Body of pancreas (tissue), 4 donors: ENCODE measurements around the gene PAN3. TPM values are rescaled to one million over a fixed set of nuclear protein-coding genes. Genes with fewer than 3 reads are reported as not detected.

ENCODE experiments used
- ATAC-seq: fragments of 150-250 bp; one replicate; pipeline ENCODE4 v1.9.1; 2016
- DNase-seq, 4 donors: peaks; one replicate each; pipeline ENCODE4 v3.0.0-alpha.2; 2019
- H3K27ac ChIP-seq, 4 donors: fragments of 200-600 bp; sonication (generic); 1 replicate in 3 of 4; 2 replicates in 1 of 4; pipeline versions ENCODE4 v1.5.1 to v1.6.1; 2016 to 2019; ENCODE audit warnings: mild to moderate bottlenecking in 1 of 4, mixed read lengths in 1 of 4, moderate library complexity in 1 of 4
- H3K27me3 ChIP-seq, 2 donors: fragments of 200-600 bp; sonication (generic); one replicate each; pipeline ENCODE4 v1.6.0; 2016; ENCODE audit warnings: mild to moderate bottlenecking in 1 of 2
- H3K36me3 ChIP-seq, 2 donors: fragments of 200-600 bp; sonication (generic); replicated peaks in 1 of 2; 2 replicates each; pipeline ENCODE4 v1.5.1; 2016; ENCODE audit warnings: low read depth in 2 of 2; ENCODE audit not compliant: insufficient read depth in 1 of 2
- H3K4me1 ChIP-seq: fragments of 200-600 bp; sonication (generic); one replicate; pipeline ENCODE4 v1.6.0; 2016
- H3K4me3 ChIP-seq, 2 donors: fragments of 200-600 bp; sonication (generic); 1 replicate in 1 of 2; 2 replicates in 1 of 2; pipeline ENCODE4 v1.5.1; 2016 to 2019
- H3K9me3 ChIP-seq, 3 donors: fragments of 200-600 bp; sonication (generic); 1 replicate in 2 of 3; 2 replicates in 1 of 3; pipeline ENCODE4 v1.5.1; 2016
- CTCF ChIP-seq, 7 experiments: fragments of 450-650 bp in 4 of 7; fragments of 200-600 bp in 3 of 7; sonication (generic) in 3 of 7; IDR thresholded peaks; one replicate each; pipeline ENCODE4 v1.5.1; 2016 to 2019; ENCODE audit warnings: antibody characterized with exemption in 7 of 7
- POLR2A ChIP-seq, 3 donors: fragments of 450-650 bp; IDR thresholded peaks; one replicate each; pipeline ENCODE4 v1.6.1; 2016; ENCODE audit warnings: antibody characterized with exemption in 3 of 3, mild to moderate bottlenecking in 2 of 3
- WGBS, 2 donors: methylation state at CpG; one replicate each; pipeline ENCODE4 v1.1.5; 2017; 5-methylcytosine and 5-hydroxymethylcytosine counted together
- intact Hi-C: fragments of 100-400 bp; cut with DNase I; formaldehyde crosslinking; loops from one replicate; pipeline ENCODE4 v1.15.1; 2023
- total RNA-seq, 2 donors: library from RNA; depleted of rRNA; stranded (reverse); fragments of >200 nt; gene quantifications; one replicate each; pipeline ENCODE4 v1.1.0, GENCODE V29; 2016

PAN3 gene
- total RNA-seq, 2 donors from 2014 or later, result 31.4 to 36.3 TPM

DNA sequence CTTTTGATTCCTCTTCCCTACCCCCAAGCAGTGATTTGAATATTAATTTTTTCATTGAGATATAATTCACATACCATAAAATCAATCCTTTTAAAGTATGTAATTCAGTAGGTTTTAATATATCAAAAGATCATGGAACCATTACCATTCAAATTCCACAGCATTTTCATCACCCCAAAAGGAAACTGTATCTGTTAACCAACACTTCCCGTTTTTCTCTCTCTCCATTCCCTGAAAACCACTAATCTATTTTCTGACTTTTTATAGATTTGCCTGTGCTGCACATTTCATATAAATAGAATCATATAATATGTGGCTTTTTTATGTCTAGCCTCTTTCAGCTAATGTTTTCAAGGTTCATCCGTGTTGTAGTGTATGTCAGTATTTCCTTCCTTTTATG, 107.1 kb downstream of the PAN3 start:
- Histone ChIP-seq H3K4me3 (no peak overlapping the region), H3K4me1 (no peaks in the 10 kb centered on the region), H3K27ac (no peak overlapping the region), H3K36me3 (no peaks in the 10 kb centered on the region), H3K27me3 (no peaks in the 10 kb centered on the region), H3K9me3 (no peaks in the 10 kb centered on the region)
- DNase-seq (no peak), ATAC-seq (no peak)
- WGBS, 2 donors, result 71 to 90% methylated on average over 2 of the region's 2 CpGs
- TF ChIP-seq CTCF (IDR thresholded peaks at IDR 0.05) (no peak), POLR2A (IDR thresholded peaks at IDR 0.05) (no peak)
- intact Hi-C loops, result no loop called here

DNA sequence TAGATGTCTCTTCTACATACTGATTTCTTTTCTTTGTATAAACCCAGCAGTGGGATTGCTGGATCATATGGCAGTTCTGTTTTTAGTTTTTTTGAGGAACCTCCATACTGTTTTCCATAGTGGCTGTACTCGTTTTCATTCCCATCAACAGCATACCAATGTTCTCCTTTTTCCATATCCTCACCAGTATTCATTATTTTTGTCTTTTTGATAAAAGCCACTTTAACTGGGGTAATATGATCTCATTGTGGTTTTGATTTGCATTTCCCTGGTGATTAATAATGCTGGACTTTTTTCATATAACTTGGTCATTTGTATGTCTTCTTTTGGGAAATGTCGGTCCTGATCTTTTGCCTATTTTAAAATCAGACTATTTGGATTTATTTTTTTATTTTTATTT, 108.5 kb downstream of the PAN3 start:
- H3K27me3 ChIP-seq, result no peaks in the 10 kb centered on the region
- ATAC-seq (no peak), DNase-seq (no peak)
- H3K4me3 ChIP-seq, result no peak overlapping the region
- TF ChIP-seq POLR2A (IDR thresholded peaks at IDR 0.05) (no peak), CTCF (IDR thresholded peaks at IDR 0.05) (no peak)
- WGBS, 2 donors, result 89 to 97% methylated on average over 2 of the region's 2 CpGs
- no peaks in the 10 kb centered on the region for H3K9me3 ChIP-seq
- no peak overlapping the region for H3K27ac ChIP-seq
- no peaks in the 10 kb centered on the region for H3K4me1 ChIP-seq
- no peaks in the 10 kb centered on the region for H3K36me3 ChIP-seq
- intact Hi-C loops, result no loop called here

DNA sequence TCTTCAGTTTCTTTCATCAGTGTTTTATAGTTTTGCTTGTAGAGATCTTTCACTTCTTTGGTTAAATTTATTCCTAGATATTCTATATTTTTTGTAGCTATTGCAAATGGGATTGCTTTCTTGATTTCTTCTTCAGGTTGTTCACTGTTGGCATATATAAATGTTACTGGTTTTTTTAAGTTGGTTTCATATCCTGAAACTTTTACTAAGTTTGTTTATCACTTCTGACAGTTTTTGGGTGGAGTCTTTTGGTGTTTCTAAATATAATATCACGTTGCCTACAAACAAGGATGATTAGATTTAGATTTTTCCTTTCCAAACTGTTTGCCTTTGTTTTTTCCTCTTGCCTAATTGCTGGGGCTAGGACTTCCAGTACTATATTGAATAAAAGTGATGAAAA, 109.7 kb downstream of the PAN3 start:
- no peak overlapping the region for H3K27ac ChIP-seq

DNA sequence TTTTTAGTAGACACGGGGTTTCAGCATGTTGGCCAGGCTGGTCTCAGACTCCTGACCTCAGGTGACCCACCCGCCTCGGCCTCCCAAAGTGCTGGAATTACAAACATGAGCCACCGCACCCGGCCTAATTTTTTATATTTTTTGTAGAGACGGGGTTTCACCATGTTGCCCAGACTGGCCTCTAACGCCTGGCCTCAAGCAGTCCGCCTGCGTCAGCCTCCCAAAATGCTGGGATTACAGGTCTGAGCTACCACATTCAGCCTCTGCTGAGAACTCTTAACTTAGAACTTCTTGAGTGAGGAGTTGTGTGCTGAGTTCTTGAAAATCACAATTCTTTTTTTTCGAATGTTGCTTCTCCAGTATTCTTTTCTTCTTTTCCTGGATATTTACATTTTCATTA, 112.2 kb downstream of the PAN3 start:
- Histone ChIP-seq H3K36me3 (no peaks in the 10 kb centered on the region), H3K4me3 (no peak overlapping the region), H3K27me3 (no peaks in the 10 kb centered on the region), H3K9me3 (no peaks in the 10 kb centered on the region), H3K27ac (no peak overlapping the region), H3K4me1 (no peaks in the 10 kb centered on the region)
- no peak for TF ChIP-seq CTCF (IDR thresholded peaks at IDR 0.05)
- TF ChIP-seq POLR2A (IDR thresholded peaks at IDR 0.05), result no peak
- intact Hi-C loops, result no loop called here
- no peak for DNase-seq
- ATAC-seq, result no peak
- 87 to 94% methylated on average over 10 of the region's 10 CpGs for WGBS, 2 donors

More for the DNA sequence above, 109.7 kb downstream of the PAN3 start:
- intact Hi-C loops, result no loop called here
- Histone ChIP-seq H3K36me3 (no peaks in the 10 kb centered on the region), H3K9me3 (no peaks in the 10 kb centered on the region), H3K27me3 (no peaks in the 10 kb centered on the region), H3K4me3 (no peak overlapping the region), H3K4me1 (no peaks in the 10 kb centered on the region)
- WGBS, 2 donors, result 41% methylated on average over 1 of the region's 1 CpG
- ATAC-seq (no peak), DNase-seq (no peak)
- TF ChIP-seq POLR2A (IDR thresholded peaks at IDR 0.05) (no peak), CTCF (IDR thresholded peaks at IDR 0.05) (no peak)

GRCh38 chr13:28251466-28251865, 113.1 kb downstream of the PAN3 start:
- WGBS, 2 donors, result 73 to 94% methylated on average over 6 of the region's 6 CpGs
- no peaks in the 10 kb centered on the region for H3K36me3 ChIP-seq
- no peak for ATAC-seq
- no peak overlapping the region for H3K27ac ChIP-seq
- H3K4me3 ChIP-seq, result no peak overlapping the region
- no peaks in the 10 kb centered on the region for H3K4me1 ChIP-seq
- no peaks in the 10 kb centered on the region for H3K9me3 ChIP-seq
- no peaks in the 10 kb centered on the region for H3K27me3 ChIP-seq
- intact Hi-C loops, result no loop called here
- TF ChIP-seq CTCF (IDR thresholded peaks at IDR 0.05), result no peak
- TF ChIP-seq POLR2A (IDR thresholded peaks at IDR 0.05), result no peak
- no peak for DNase-seq
